Mucosa of descending colon (tissue), 3 donors: ENCODE data around the gene RNU6-1. TPM values are rescaled to one million over a fixed set of nuclear protein-coding genes. Genes with fewer than 3 reads are reported as not detected.

Experiments
- ATAC-seq: fragments of 200-7000 bp; cut with Tn5 transposase; one replicate; pipeline ENCODE4 v1.9.1; 2020; ENCODE audit warnings: mild to moderate bottlenecking, moderate library complexity
- DNase-seq, 3 donors: peaks; one replicate each; pipeline ENCODE4 v3.0.0-alpha.2; 2020
- H3K36me3 ChIP-seq: fragments of 200-600 bp; one replicate; pipeline ENCODE4 v1.8.0; 2021; ENCODE audit warnings: low read depth, mild to moderate bottlenecking
- H3K4me1 ChIP-seq: fragments of 200-600 bp; one replicate; pipeline ENCODE4 v1.8.0; 2021; ENCODE audit warnings: low read depth, mild to moderate bottlenecking
- H3K4me3 ChIP-seq: fragments of 200-600 bp; one replicate; pipeline ENCODE4 v1.8.0; 2021; ENCODE audit warnings: mild to moderate bottlenecking
- H3K9me3 ChIP-seq: fragments of 200-600 bp; one replicate; pipeline ENCODE4 v1.8.0; 2021; ENCODE audit warnings: mild to moderate bottlenecking
- CTCF ChIP-seq: fragments of 200-600 bp; IDR thresholded peaks from one replicate; pipeline ENCODE4 v1.8.0; 2022; ENCODE audit warnings: antibody characterized with exemption, mild to moderate bottlenecking
- intact Hi-C, 2 donors: fragments of 100-400 bp; cut with DNase I in 1 of 2; cut with micrococcal nuclease in 1 of 2; formaldehyde crosslinking; loops; one replicate each; pipeline versions ENCODE4 v1.11.0 to v1.11.1; 2022; cut with DNase I, micrococcal nuclease
- total RNA-seq, 3 donors: library from RNA; stranded (reverse); fragmentation: NEBNext Ultra II Directional in 2 of 3; extraction: Animal tissue kit (Norgen Biotek cat#: 25700) in 2 of 3; gene quantifications; one replicate each; pipeline versions ENCODE4 v1.2.1 to v1.2.4, GENCODE V29; 2021 to 2023
- donor health status: DM: no; HTN: no; CAD: no; lungs with moderate emphysema.
- donor health status: DM: no; HTN: no; CAD: no.
- donor health status: DM: no; HTN: yes; CAD: no.

The RNU6-1 gene
- total RNA-seq, 3 donors from 2014 or later: not detected

- DNase-seq (no peak), ATAC-seq (no peak)
- intact Hi-C loops: no loop called here
- no peak for TF ChIP-seq CTCF
- Histone ChIP-seq H3K4me1 (peaks cover 41% of the 10 kb centered on the region), H3K4me3 (no peak within 1 kb of the TSS), H3K9me3 (no peaks in the 10 kb centered on the region), H3K36me3 (no peaks in the 10 kb centered on the region)
Observed at GRCh38 chr15:67824976-67825880, 14.6 kb downstream of the RNU6-1 start, which contains the start of gene SKOR1. Gene SKOR1, plus strand, starts transcription at chr15:67825509. Its CDS starts 94 bp downstream, at chr15:67825603.

GRCh38 chr15:67824197-67824968 is 15.5 kb downstream of the RNU6-1 start:
- Histone ChIP-seq H3K9me3 (no peaks in the 10 kb centered on the region), H3K4me1 (peaks cover 37% of the 10 kb centered on the region), H3K4me3 (no peak overlapping the region), H3K36me3 (no peaks in the 10 kb centered on the region)
- no peak for TF ChIP-seq CTCF
- DNase-seq (no peak), ATAC-seq (no peak)
- intact Hi-C loops: no loop called here

GRCh38 chr15:67823314-67824196 is 16.3 kb downstream of the RNU6-1 start:
- Histone ChIP-seq H3K9me3 (no peaks in the 10 kb centered on the region), H3K4me1 (peaks cover 29% of the 10 kb centered on the region), H3K4me3 (no peak overlapping the region), H3K36me3 (no peaks in the 10 kb centered on the region)
- DNase-seq (peak in 1 of 3 donors; percentile 39), ATAC-seq (no peak)
- intact Hi-C loops: no loop called here
- TF ChIP-seq CTCF: no peak

GRCh38 chr15:67822537-67823313 is 17.1 kb downstream of the RNU6-1 start:
- Histone ChIP-seq H3K36me3 (no peaks in the 10 kb centered on the region), H3K4me1 (peaks cover 22% of the 10 kb centered on the region), H3K4me3 (no peak overlapping the region), H3K9me3 (no peaks in the 10 kb centered on the region)
- intact Hi-C loops: no loop called here
- peak; percentile 9 for ATAC-seq
- TF ChIP-seq CTCF: no peak
- DNase-seq: peak in 1 of 3 donors; percentile 28
